ENCODE results near the gene RALGAPA2.

Gene RALGAPA2

GRCh38 chr20:20663841-20664240 is 48.6 kb downstream of the RALGAPA2 start:
- no peak for TF ChIP-seq CTCF (IDR thresholded peaks at IDR 0.05)

- TF ChIP-seq CTCF (IDR thresholded peaks at IDR 0.05) = no peak
Measured at GRCh38 chr20:20658871-20659431, 53.5 kb downstream of the RALGAPA2 start.

- no peak for TF ChIP-seq CTCF (IDR thresholded peaks at IDR 0.05)
Measured at GRCh38 chr20:20658123-20658522, 54.3 kb downstream of the RALGAPA2 start.

GRCh38 chr20:20657092-20657491 is 55.4 kb downstream of the RALGAPA2 start:
- no peak for TF ChIP-seq CTCF (IDR thresholded peaks at IDR 0.05)

- no peak for TF ChIP-seq CTCF (IDR thresholded peaks at IDR 0.05)
Measured at GRCh38 chr20:20655883-20656282, 56.6 kb downstream of the RALGAPA2 start.

GRCh38 chr20:20649945-20650344 is 62.5 kb downstream of the RALGAPA2 start:
- TF ChIP-seq CTCF (IDR thresholded peaks at IDR 0.05) = no peak

GRCh38 chr20:20643927-20644326 is 68.5 kb downstream of the RALGAPA2 start:
- TF ChIP-seq CTCF (IDR thresholded peaks at IDR 0.05) = no peak

GRCh38 chr20:20641783-20642182 is 70.7 kb downstream of the RALGAPA2 start:
- no peak for TF ChIP-seq CTCF (IDR thresholded peaks at IDR 0.05)

All from LNCAP (cell line).